Measurements from ENCODE around the gene DPYSL5.

DPYSL5 gene

DNA sequence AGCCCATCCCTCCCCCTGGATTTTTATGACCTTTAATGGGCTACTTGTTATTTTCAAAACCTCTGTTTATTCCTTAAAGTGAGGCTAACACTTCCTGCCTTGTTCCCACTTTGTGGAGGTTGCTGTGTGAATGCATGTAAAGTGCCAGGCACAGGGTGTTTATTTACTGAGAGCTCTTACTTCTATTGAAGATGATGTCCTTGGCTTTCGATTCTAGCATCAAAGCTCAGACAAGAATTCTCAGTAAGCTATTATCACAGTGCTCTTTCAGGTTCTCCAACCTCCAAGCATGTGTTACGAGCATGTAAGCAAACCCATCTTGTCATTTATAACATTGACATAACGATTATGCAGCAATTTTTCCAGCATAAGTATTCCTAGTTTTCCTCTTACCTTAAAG is 44.2 kb downstream of the DPYSL5 start:
- no peaks in the 10 kb centered on the region for H3K9me3 ChIP-seq (ENCODE audit: low read length)
- H2AFZ ChIP-seq (ENCODE audit: low read length) = no peak overlapping the region
- TF ChIP-seq EZH2 (IDR thresholded peaks at IDR 0.05; ENCODE audit: borderline replicate concordance, low read length) = no peak
- no peaks in the 10 kb centered on the region for H4K20me1 ChIP-seq (ENCODE audit: insufficient read depth, low read length)
- no peaks in the 10 kb centered on the region for H3K9me2 ChIP-seq (ENCODE audit: low read depth, low read length)
- no peak overlapping the region for H3K4me3 ChIP-seq (ENCODE audit: low read depth, low read length, poor library complexity, severe bottlenecking)
- H3K4me1 ChIP-seq (ENCODE audit: insufficient read depth, low read length, severe bottlenecking) = no peaks in the 10 kb centered on the region
- no peak overlapping the region for H3K27ac ChIP-seq (ENCODE audit: low read depth, low read length, poor library complexity, severe bottlenecking)
- no peak overlapping the region for H3K9ac ChIP-seq (ENCODE audit: low read length)
- no peaks in the 10 kb centered on the region for H3K27me3 ChIP-seq (ENCODE audit: insufficient read depth, low read length)
- no peaks in the 10 kb centered on the region for H3F3A ChIP-seq (ENCODE audit: insufficient read depth, low read length)
- no peak overlapping the region for H3K4me2 ChIP-seq (ENCODE audit: low read length)
- no peaks in the 10 kb centered on the region for H3K36me3 ChIP-seq (ENCODE audit: insufficient read depth, low read length)
- no peaks in the 10 kb centered on the region for H3K79me2 ChIP-seq (ENCODE audit: insufficient read depth, low read length)

DNA sequence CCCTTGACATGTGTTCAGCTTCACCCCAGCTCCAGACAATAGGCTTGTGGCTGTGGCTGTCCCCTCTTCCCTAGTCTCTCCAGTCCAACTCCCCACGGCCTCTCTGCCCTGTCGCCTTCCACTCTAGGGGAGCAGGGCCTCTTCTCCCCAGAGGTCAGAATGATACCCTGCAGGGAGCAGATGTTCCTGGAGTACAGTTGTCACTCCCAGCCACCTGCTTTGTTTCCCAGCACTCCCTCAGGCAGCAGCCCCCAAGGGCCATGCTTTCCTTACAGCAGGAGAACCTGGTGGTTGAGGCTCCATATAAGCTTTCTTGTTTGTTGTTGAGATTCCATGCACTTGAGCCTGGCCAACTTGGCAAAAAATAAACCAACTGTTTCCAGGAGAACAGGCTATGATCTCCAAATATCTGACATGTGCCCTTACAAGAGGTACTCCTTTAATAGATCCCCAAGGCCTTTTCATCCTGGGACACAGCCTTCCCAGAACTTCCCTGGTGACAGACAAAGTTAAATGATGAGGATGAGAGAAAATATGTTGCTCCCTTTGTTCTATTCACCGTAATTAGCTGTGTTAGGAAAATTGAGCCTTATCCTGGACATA is 45.1 kb downstream of the DPYSL5 start:
- Histone ChIP-seq H3K27me3 (ENCODE audit: insufficient read depth, low read length) (0 out of 2 replicates have a peak, but pooled peaks cover under 1% of the 10 kb centered on the region), H4K20me1 (ENCODE audit: insufficient read depth, low read length) (no peaks in the 10 kb centered on the region), H3K79me2 (ENCODE audit: insufficient read depth, low read length) (no peaks in the 10 kb centered on the region), H3K9me3 (ENCODE audit: low read length) (no peaks in the 10 kb centered on the region), H3K27ac (ENCODE audit: low read depth, low read length, poor library complexity, severe bottlenecking) (no peak overlapping the region), H3F3A (ENCODE audit: insufficient read depth, low read length) (no peaks in the 10 kb centered on the region), H3K9me2 (ENCODE audit: low read depth, low read length) (no peaks in the 10 kb centered on the region), H3K4me3 (ENCODE audit: low read depth, low read length, poor library complexity, severe bottlenecking) (no peak overlapping the region), H3K9ac (ENCODE audit: low read length) (no peak overlapping the region), H3K36me3 (ENCODE audit: insufficient read depth, low read length) (no peaks in the 10 kb centered on the region), H3K4me2 (ENCODE audit: low read length) (no peak overlapping the region), H2AFZ (ENCODE audit: low read length) (no peak overlapping the region), H3K4me1 (ENCODE audit: insufficient read depth, low read length, severe bottlenecking) (no peaks in the 10 kb centered on the region)
- no peak for TF ChIP-seq EZH2 (IDR thresholded peaks at IDR 0.05; ENCODE audit: borderline replicate concordance, low read length)
- TF ChIP-seq, protein P1, sequence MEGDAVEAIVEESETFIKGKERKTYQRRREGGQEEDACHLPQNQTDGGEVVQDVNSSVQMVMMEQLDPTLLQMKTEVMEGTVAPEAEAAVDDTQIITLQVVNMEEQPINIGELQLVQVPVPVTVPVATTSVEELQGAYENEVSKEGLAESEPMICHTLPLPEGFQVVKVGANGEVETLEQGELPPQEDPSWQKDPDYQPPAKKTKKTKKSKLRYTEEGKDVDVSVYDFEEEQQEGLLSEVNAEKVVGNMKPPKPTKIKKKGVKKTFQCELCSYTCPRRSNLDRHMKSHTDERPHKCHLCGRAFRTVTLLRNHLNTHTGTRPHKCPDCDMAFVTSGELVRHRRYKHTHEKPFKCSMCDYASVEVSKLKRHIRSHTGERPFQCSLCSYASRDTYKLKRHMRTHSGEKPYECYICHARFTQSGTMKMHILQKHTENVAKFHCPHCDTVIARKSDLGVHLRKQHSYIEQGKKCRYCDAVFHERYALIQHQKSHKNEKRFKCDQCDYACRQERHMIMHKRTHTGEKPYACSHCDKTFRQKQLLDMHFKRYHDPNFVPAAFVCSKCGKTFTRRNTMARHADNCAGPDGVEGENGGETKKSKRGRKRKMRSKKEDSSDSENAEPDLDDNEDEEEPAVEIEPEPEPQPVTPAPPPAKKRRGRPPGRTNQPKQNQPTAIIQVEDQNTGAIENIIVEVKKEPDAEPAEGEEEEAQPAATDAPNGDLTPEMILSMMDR (IDR thresholded peaks at IDR 0.05; ENCODE audit: low read length) = no peak

DNA sequence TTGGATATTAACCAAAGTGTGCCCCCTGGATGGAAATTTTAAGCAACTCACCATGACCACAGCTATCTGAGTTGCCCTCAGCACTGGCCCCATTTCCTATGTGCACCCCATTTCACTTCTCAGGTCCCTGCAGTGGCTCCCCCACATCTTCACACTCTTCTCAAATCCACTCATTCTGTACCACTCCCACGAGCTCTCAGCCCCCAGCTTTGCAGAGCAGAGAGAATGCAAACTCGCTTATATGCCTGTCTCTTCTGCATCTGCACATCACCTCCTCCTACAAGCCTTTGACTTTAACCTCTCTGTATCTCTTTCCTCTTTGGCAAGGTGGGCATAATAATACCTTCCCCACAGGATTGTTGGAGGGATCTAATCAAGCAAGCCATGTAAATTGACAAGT is 46.2 kb downstream of the DPYSL5 start:
- Histone ChIP-seq H3F3A (ENCODE audit: insufficient read depth, low read length) (no peaks in the 10 kb centered on the region), H3K27me3 (ENCODE audit: insufficient read depth, low read length) (0 out of 2 replicates have a peak, but pooled peaks cover 3% of the 10 kb centered on the region), H3K36me3 (ENCODE audit: insufficient read depth, low read length) (no peaks in the 10 kb centered on the region), H3K9me2 (ENCODE audit: low read depth, low read length) (no peaks in the 10 kb centered on the region), H3K9me3 (ENCODE audit: low read length) (no peaks in the 10 kb centered on the region), H3K4me2 (ENCODE audit: low read length) (no peak overlapping the region), H3K79me2 (ENCODE audit: insufficient read depth, low read length) (no peaks in the 10 kb centered on the region), H3K4me1 (ENCODE audit: insufficient read depth, low read length, severe bottlenecking) (no peaks in the 10 kb centered on the region), H3K9ac (ENCODE audit: low read length) (no peak overlapping the region), H3K4me3 (ENCODE audit: low read depth, low read length, poor library complexity, severe bottlenecking) (no peak overlapping the region), H4K20me1 (ENCODE audit: insufficient read depth, low read length) (no peaks in the 10 kb centered on the region), H3K27ac (ENCODE audit: low read depth, low read length, poor library complexity, severe bottlenecking) (no peak overlapping the region), H2AFZ (ENCODE audit: low read length) (no peak overlapping the region)
- TF ChIP-seq, protein P1 (IDR thresholded peaks at IDR 0.05; ENCODE audit: low read length) = no peak
- no peak for TF ChIP-seq EZH2 (IDR thresholded peaks at IDR 0.05; ENCODE audit: borderline replicate concordance, low read length)
